Measurements from ENCODE around the gene MAP1LC3A. TPM values are rescaled to one million over a fixed set of nuclear protein-coding genes. Genes with fewer than 3 reads are reported as not detected.

Gene MAP1LC3A
- total RNA-seq, 2 experiments from 2014 or later = 0.92 to 1.0 TPM

DNA sequence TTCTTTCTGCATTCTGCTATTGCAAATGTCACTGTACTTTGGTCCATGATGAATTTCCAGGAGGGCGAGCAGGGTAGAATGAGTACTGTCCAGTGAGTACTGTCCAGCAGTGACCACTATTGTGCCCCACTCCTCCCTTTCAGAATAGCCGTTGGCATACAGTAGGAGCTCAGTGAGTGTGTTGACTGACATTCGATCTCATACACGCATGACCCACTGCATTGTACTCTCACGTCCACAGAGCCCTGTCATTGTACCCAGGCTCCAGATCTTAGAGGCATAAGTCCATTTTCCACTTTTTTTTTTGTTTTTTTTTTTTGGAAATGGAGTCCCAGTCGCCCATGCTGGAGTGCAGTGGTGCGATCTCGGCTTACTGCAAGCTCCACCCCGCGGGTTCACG lies 34.1 kb upstream of the MAP1LC3A start:
- H3K4me3 Mint-ChIP-seq = no peak overlapping the region
- intact Hi-C loops (cut with micrococcal nuclease) = no loop called here
- no peak for ATAC-seq
- POLR2A ChIA-PET = interaction anchor here (0.6 kb wide), 1 partner anchor 380 kb away, joined by 3 read pairs; no protein-coding TSS in a partner anchor
- CTCF ChIA-PET = interaction anchor here (0.6 to 7.5 kb wide), 7 partner anchors 12 to 227 kb away, joined by 3 to 100 read pairs (median 4); no protein-coding TSS in a partner anchor
- H3K27me3 Mint-ChIP-seq = no peaks in the 10 kb centered on the region
- H3K36me3 Mint-ChIP-seq (ENCODE audit: low read depth) = peaks cover 16% of the 10 kb centered on the region
- DNase-seq = no peak
- TF ChIP-seq, protein P1, sequence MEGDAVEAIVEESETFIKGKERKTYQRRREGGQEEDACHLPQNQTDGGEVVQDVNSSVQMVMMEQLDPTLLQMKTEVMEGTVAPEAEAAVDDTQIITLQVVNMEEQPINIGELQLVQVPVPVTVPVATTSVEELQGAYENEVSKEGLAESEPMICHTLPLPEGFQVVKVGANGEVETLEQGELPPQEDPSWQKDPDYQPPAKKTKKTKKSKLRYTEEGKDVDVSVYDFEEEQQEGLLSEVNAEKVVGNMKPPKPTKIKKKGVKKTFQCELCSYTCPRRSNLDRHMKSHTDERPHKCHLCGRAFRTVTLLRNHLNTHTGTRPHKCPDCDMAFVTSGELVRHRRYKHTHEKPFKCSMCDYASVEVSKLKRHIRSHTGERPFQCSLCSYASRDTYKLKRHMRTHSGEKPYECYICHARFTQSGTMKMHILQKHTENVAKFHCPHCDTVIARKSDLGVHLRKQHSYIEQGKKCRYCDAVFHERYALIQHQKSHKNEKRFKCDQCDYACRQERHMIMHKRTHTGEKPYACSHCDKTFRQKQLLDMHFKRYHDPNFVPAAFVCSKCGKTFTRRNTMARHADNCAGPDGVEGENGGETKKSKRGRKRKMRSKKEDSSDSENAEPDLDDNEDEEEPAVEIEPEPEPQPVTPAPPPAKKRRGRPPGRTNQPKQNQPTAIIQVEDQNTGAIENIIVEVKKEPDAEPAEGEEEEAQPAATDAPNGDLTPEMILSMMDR (IDR thresholded peaks at IDR 0.05) = no peak
- H3K4me1 Mint-ChIP-seq (ENCODE audit: low read depth) = peaks cover 32% of the 10 kb centered on the region
- H3K9me3 Mint-ChIP-seq = no peaks in the 10 kb centered on the region
- H3K27ac Mint-ChIP-seq = no peak overlapping the region

DNA sequence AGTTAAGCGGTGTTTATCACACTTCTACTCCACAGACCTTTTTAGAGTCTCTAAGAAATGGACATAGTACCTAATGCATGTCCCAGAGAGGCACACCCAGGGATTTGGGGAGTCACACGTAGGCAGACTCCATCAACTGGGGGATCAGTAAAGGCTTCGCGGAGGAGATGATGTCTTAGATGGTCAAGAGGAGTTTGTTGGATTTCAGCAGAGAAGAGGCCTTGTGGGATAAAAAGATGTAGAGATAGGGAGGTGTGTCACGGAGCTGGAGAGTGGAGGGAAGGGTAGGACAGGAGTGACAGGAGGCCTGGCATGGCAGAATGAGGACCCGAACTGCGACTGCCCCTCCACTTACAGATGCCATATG lies 33.2 kb upstream of the MAP1LC3A start:
- POLR2A ChIA-PET = interaction anchor here (2.8 kb wide), 1 partner anchor 8 kb away, joined by 14 read pairs; the partner anchor contains the start of gene DYNLRB1
- Mint-ChIP-seq H3K9me3 (no peaks in the 10 kb centered on the region), H3K27me3 (no peaks in the 10 kb centered on the region), H3K4me3 (no peak overlapping the region), H3K36me3 (ENCODE audit: low read depth) (peaks cover 16% of the 10 kb centered on the region), H3K27ac (no peak overlapping the region), H3K4me1 (ENCODE audit: low read depth) (peaks cover 25% of the 10 kb centered on the region)
- TF ChIP-seq, protein P1 (IDR thresholded peaks at IDR 0.05) = no peak
- CTCF ChIA-PET = interaction anchor here (0.6 to 7.5 kb wide), 2 partner anchors 159 to 211 kb away, joined by 3 to 100 read pairs; no protein-coding TSS in a partner anchor
- ATAC-seq (no peak), DNase-seq (no peak)
- intact Hi-C loops (cut with micrococcal nuclease) = no loop called here

DNA sequence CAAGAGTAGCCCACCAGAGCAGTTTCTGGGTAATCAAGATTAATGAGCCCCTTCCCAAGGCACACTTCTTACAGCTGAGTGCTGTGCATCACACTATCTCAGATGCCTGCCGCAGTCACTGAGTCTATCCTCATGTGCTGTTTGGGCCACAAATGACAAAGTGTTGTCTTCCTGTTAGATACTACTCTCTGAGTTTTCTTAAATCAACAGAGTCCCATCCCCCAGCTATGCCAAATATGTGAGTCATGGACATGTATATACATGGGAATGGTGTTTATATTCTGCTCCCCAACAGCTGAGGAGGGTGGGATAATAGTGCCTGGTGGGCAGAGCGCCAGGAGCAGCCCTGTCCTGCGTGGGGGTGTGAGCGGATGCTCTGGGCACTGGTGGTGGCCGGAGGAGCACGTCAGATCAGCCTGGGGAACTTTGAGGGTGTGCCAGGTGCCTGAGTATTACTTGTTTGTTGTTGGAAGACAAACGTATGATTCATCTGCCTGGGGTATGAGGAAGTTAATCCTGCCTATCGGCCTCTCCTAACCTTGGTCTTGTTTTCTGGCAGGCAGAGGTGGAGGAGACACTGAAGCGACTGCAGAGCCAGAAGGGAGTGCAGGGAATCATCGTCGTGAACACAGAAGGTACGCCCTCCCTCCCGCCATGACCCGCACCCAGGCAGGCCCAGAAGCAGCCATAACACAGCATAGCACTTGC lies 32.7 kb upstream of the MAP1LC3A start:
- no peak overlapping the region for H3K4me3 Mint-ChIP-seq
- DNase-seq (no peak), ATAC-seq (no peak)
- CTCF ChIA-PET = interaction anchor here (1.6 to 7.5 kb wide), 3 partner anchors 12 to 211 kb away, joined by 6 to 100 read pairs (median 6); no protein-coding TSS in a partner anchor
- POLR2A ChIA-PET = interaction anchor here (2.8 kb wide), 1 partner anchor 9 kb away, joined by 14 read pairs; the partner anchor contains the start of gene DYNLRB1
- TF ChIP-seq, protein P1 (IDR thresholded peaks at IDR 0.05) = no peak
- H3K27ac Mint-ChIP-seq = no peak overlapping the region
- peaks cover 16% of the 10 kb centered on the region for H3K36me3 Mint-ChIP-seq (ENCODE audit: low read depth)
- intact Hi-C loops (cut with micrococcal nuclease) = no loop called here
- peaks cover 24% of the 10 kb centered on the region for H3K4me1 Mint-ChIP-seq (ENCODE audit: low read depth)
- no peaks in the 10 kb centered on the region for H3K27me3 Mint-ChIP-seq
- no peaks in the 10 kb centered on the region for H3K9me3 Mint-ChIP-seq

DNA sequence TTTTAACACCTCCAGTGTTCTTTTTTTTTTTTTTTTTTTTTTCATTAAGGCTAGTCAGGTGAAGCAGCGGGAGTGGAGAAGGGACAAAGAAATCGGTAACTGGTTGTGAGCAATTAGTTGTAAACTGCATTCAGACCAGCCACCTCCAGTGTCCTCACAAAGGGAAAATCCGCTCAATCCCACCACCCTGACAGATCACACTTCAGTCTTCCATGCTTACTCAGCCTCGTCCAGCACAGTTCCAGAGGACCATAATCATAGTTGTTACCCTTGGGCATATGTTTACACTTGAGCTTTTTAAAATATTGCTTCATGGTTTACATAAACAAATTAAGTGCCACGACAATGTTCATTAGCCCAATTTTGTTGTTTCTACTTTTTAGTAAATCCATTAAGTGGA lies 32.1 kb upstream of the MAP1LC3A start:
- Mint-ChIP-seq H3K9me3 (no peaks in the 10 kb centered on the region), H3K27me3 (no peaks in the 10 kb centered on the region), H3K27ac (no peak overlapping the region), H3K4me1 (ENCODE audit: low read depth) (peaks cover 18% of the 10 kb centered on the region), H3K4me3 (no peak overlapping the region), H3K36me3 (ENCODE audit: low read depth) (peaks cover 16% of the 10 kb centered on the region)
- DNase-seq = no peak
- TF ChIP-seq, protein P1 (IDR thresholded peaks at IDR 0.05) = no peak
- ChIA-PET CTCF (interaction anchor here (1.6 to 7.5 kb wide), 3 partner anchors 12 to 212 kb away, joined by 6 to 100 read pairs (median 6); no protein-coding TSS in a partner anchor), POLR2A (interaction anchor here (2.8 kb wide), 1 partner anchor 10 kb away, joined by 14 read pairs; the partner anchor contains the start of gene DYNLRB1)
- no peak for ATAC-seq
- intact Hi-C loops (cut with micrococcal nuclease) = no loop called here

DNA sequence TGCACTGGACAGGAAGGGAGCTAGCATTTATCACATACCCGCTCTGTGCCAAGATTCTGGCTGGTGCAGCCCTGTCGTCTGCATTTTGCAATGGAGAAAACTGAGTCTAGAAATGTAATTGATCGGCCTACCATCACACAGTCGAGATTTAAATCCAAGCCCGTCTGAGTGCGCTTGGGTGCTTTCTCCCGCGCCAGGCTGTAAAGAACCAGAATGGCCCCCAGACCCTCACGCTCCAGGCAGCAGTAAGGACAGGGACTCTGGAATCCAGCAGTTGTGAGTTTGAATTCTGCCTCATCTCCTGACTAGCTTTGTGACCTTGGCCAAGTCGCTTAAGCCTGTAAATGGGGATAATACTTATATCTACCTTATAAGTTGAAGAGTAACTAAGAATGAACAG lies 31.5 kb upstream of the MAP1LC3A start:
- POLR2A ChIA-PET = interaction anchor here (2.8 kb wide), 1 partner anchor 10 kb away, joined by 14 read pairs; the partner anchor contains the start of gene DYNLRB1
- DNase-seq = no peak
- H3K4me1 Mint-ChIP-seq (ENCODE audit: low read depth) = peaks cover 15% of the 10 kb centered on the region
- intact Hi-C loops (cut with micrococcal nuclease) = no loop called here
- CTCF ChIA-PET = interaction anchor here (1.6 to 7.5 kb wide), 3 partner anchors 11 to 213 kb away, joined by 6 to 100 read pairs (median 6); no protein-coding TSS in a partner anchor
- no peak for ATAC-seq
- H3K4me3 Mint-ChIP-seq = no peak overlapping the region
- no peaks in the 10 kb centered on the region for H3K9me3 Mint-ChIP-seq
- no peak overlapping the region for H3K27ac Mint-ChIP-seq
- H3K36me3 Mint-ChIP-seq (ENCODE audit: low read depth) = peaks cover 16% of the 10 kb centered on the region
- TF ChIP-seq, protein P1 (IDR thresholded peaks at IDR 0.05) = no peak
- no peaks in the 10 kb centered on the region for H3K27me3 Mint-ChIP-seq

All from activated CD8-positive, alpha-beta T cell treated with anti-CD3 and anti-CD28 coated beads for 36 hours (primary cell).